HG03103 (cell line): ENCODE data around the gene SCLY.

Experiments used
- ATAC-seq: cut with Tn5 transposase; IDR thresholded peaks from one replicate; pipeline ENCODE4 v1.9.1; 2021; ENCODE audit warnings: low read depth; ENCODE audit not compliant: unreplicated experiment

The SCLY gene

GRCh38 chr2:238123991-238124470 lies 63.2 kb downstream of the SCLY start:
- ATAC-seq, result no peak

DNA sequence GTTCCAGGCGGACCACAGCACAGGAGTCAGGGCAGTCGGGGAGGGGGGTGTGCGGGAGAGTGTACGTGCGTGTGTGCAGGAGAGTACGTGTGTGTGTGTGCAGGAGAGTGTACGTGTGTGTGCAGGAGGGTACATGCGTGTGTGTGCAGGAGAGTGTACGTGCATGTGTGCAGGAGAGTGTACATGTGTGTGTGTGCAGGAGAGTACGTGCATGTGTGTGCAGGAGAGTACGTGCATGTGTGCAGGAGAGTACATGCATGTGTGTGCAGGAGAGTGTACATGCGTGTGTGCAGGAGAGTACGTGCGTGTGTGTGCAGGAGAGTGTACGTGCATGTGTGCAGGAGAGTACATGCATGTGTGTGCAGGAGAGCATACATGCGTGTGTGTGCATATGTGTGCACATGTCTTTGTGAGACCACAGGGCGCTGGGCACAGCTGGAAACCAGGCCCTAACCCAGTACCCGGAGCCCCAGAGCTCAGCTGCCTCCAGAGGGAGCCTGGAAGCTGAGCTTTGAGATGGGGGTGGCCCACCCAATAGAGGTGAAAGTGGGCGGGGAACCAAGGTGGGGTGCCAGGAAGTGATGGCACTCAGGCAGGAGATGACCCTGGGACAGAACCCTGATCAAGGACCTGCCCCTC lies 63.8 kb downstream of the SCLY start:
- ATAC-seq, result no peak

DNA sequence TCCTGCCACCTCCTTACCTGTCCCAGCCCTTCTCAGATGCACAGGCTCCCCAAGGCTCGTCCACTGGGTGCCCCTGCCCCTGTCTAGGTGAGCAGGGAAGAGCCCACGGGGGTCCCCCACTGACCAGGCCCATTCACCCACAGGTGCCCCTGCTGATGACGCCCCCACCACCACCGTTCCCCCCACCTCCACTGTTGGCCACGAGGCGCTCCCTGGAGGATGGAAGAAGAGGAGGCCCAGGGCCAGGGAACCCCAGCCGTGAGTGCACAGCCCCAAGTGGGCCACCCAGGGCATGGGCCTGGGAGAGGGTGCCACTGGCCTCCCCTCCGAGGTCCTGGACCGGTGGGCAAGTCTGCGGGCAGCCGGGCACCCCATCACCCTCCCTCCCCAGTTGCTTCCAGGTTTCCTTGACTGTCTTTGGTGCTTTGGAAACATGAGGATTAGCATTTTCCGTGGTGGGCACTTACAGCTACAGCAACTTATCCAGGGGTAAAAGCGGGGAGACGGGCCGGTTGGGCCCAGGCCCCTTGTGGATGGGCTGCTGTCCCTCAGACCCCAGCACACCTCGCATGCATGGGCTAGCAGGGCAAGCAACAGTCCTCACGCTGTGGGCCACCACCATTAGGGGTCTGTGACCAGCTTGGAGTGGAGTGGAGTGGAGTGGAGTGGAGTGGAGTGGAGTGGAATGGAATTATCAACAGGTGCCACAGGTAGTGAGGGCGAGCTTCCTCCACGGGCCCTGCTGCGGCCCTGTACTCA lies 64.5 kb downstream of the SCLY start:
- ATAC-seq, result no peak

- ATAC-seq, result no peak
Measured at GRCh38 chr2:238126338-238126737, 65.5 kb downstream of the SCLY start.

DNA sequence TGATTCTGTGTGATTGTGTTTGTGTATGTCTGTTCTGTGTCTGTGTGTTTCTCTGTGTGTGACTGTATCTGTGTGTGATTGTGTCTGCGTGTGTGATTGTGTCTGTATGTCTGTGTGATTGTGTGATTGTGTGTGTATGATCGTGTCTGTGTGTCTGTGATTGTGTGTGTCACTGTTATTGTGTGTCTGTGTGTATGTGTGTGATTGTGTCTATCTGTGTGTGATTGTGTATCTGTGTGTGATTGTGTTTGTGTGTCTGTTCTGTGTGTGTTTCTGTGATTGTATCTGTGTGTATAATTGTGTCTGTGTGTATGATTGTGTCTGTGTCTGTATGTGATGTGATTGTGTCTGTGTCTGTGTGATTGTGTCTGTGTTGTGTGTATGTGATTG lies 66.0 kb downstream of the SCLY start:
- no peak for ATAC-seq

- no peak for ATAC-seq
Measured at GRCh38 chr2:238127165-238128060, 66.6 kb downstream of the SCLY start.

DNA sequence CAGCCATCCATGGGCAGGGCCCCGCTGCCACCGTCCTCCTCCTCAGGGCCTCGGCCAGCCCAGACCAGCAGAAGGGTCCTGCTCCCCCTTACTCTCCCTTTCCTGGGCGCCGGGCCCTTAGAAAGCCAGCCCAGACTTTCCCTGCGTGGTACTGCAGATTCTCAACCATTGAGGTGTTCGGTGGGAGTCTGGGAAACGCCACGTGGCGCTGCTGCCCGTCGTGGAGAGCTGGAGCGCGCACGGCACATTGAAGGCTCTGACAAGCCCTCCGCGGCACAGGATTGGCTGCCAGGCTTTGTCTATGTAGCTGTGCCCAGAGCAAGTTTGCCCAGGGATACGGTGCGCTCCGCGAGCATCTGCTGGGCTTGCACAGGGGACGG lies 67.2 kb downstream of the SCLY start:
- no peak for ATAC-seq

- no peak for ATAC-seq
Measured at GRCh38 chr2:238128534-238129001, 67.8 kb downstream of the SCLY start.

- no peak for ATAC-seq
Measured at GRCh38 chr2:238129166-238130010, 68.6 kb downstream of the SCLY start.

GRCh38 chr2:238130111-238130695 lies 69.4 kb downstream of the SCLY start:
- no peak for ATAC-seq

DNA sequence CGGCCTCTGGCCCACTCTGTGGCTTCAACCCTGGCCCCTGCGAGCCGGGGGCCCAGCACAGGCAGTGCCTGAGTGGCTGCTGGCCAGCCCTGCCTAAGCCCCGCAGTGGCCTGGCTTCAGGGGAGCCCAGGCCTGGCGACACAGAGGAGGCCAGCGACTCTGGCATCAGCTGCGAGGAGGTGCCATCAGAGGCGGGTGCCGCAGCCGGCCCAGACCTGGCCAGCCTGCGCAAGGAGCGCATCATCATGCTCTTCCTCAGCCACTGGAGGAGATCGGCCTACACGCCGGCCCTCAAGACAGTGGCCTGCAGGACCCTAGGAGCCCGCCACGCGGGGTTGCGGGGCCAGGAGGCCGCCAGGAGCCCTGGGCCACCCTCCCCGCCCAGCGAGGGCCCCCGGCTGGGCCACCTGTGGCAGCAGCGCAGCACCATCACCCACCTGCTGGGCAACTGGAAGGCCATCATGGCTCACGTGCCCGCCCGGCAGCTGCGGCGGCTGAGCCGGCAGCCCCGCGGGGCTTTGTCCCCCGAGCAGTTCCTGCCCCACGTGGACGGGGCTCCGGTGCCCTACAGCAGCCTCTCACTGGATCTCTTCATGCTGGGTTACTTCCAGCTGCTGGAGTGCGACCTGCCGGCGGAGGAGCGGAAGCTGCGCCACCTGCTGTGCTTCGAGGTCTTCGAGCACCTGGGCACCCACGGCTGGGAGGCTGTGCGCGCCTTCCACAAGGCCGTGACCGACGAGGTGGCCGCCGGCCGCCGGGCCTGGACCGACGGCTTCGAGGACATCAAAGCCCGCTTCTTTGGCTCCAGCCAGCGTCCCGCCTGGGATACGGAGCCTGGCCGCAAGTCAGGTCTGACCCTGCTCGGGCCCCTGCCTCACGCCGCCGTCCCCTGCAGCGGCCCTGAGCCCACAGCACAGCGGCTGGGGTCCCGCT lies 70.2 kb downstream of the SCLY start:
- no peak for ATAC-seq

DNA sequence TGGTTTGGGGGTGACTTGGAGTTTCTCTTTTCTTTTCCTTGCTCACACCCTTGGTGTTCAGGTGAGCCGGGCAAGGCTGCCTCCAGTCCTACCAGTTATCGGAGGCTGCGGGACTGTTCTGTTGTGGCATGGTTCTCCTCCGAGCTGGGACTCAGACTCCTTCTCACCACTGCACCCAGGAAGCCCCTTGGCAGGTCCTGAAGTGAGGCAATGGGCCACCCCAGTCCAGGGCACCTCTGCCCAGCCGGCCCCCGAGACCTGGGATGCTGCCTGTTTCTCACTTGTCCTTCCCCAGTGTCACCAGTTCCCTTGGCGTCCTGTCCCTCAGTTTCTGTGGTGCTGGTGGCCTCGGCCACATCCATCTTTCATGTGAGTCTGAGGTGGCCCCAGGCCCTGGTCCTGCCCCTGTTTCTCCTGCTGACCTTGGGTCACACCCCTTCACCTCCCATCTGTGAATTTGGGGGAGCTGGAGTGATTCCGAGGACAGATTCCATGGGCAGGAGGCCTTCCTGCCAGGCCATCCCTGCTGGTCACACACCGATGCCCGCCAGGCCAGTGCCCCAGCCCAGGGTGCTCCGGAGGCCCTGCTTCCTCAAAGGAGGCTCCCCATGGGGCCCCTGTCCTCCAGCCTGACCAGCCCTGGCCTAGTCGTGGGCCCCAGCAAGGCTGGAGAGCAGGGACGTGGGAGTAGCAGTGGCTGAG lies 71.1 kb downstream of the SCLY start:
- no peak for ATAC-seq

DNA sequence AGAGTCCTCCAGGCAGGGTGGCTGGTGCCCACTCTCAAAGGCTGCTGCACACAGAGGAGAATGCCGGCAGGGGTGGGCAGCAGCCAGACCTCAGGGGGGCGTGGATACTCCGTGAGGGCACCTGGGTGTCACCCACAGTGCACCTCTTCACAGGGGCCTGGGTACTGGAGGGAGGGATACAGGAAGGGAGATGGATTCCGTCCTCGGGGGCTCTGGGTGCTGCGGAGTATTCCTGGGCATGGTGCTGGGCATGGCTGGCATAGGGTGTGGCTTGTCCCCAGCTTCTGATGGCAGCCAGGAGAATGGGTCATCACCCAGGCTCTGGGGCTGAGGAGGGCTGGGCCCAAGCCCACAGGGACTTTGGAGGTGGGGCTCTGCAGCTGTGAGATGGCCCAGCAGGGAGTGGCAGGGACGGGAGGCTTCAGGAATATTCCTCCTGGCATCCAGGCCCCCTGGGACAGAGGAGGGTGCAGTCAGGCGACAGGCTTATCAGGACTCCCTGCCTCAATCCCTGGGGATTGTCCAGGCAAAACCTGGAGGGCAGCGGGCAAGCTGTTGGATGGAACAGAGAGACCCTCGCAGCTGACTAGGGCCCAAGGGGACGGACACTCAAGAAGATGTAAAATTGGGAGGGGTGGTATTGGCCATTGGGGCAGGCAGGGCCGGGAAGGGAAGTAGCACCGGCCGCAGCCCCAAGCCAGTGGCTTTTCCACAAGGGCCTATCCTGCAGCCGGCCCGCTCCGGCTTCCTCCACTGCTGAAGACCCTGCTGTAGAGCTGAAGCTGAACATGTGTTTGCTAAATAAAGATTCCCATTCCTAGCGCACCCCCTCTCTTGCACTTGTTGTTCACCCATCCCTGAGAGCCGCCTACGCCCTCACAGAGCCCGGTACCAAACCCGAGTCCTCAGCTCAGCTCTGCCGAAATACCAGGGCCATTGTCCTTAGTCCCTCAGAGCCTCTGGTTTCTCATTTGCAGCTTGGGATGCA lies 72.0 kb downstream of the SCLY start:
- ATAC-seq, result no peak

GRCh38 chr2:238133499-238134392 lies 72.9 kb downstream of the SCLY start:
- no peak for ATAC-seq

DNA sequence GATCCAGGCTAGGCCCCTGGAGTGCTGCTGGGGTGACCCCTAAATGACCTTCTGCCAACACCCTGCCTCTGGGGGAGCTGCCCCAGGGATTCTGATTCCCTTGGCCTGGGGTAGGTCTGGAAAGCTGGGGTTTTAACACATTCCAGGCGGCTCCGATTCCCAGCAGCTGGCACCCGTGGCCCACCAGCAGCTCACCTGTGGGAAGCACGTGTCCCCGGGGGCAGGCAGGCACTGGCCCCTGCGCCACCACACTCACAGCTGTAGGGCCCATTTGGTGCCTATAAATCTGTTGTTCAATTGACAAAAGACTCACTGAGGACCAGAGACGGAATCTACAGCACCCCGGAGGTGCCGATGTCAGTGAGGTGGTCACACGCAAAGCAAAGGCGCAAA lies 73.6 kb downstream of the SCLY start:
- ATAC-seq, result no peak

- ATAC-seq, result no peak
Measured at GRCh38 chr2:238135601-238136150, 74.9 kb downstream of the SCLY start.
